ENCODE measurements around the gene FRY.
"Not testable (repeated sequence)": the region's sequence is repeated elsewhere in the genome, so short reads cannot be mapped to it uniquely, and the experiment has no call there.

GRCh38 chr13:31994367-31994766, 37.2 kb upstream of the FRY start:
- TF ChIP-seq, protein P1, sequence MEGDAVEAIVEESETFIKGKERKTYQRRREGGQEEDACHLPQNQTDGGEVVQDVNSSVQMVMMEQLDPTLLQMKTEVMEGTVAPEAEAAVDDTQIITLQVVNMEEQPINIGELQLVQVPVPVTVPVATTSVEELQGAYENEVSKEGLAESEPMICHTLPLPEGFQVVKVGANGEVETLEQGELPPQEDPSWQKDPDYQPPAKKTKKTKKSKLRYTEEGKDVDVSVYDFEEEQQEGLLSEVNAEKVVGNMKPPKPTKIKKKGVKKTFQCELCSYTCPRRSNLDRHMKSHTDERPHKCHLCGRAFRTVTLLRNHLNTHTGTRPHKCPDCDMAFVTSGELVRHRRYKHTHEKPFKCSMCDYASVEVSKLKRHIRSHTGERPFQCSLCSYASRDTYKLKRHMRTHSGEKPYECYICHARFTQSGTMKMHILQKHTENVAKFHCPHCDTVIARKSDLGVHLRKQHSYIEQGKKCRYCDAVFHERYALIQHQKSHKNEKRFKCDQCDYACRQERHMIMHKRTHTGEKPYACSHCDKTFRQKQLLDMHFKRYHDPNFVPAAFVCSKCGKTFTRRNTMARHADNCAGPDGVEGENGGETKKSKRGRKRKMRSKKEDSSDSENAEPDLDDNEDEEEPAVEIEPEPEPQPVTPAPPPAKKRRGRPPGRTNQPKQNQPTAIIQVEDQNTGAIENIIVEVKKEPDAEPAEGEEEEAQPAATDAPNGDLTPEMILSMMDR (IDR thresholded peaks at IDR 0.05; ENCODE audit: low read depth, low read length, missing input control), result not testable (repeated sequence)
- not testable (repeated sequence) for TF ChIP-seq RAD21 (IDR thresholded peaks at IDR 0.05); JUND (IDR thresholded peaks at IDR 0.05); FOXA1 (IDR thresholded peaks at IDR 0.05); TAF1 (conservative IDR thresholded peaks at IDR 0.05); GABPA (IDR thresholded peaks at IDR 0.05 in 1 of 2, conservative IDR thresholded peaks at IDR 0.05 in 1 of 2); RXRA (IDR thresholded peaks at IDR 0.05)
- TF ChIP-seq, protein P2, sequence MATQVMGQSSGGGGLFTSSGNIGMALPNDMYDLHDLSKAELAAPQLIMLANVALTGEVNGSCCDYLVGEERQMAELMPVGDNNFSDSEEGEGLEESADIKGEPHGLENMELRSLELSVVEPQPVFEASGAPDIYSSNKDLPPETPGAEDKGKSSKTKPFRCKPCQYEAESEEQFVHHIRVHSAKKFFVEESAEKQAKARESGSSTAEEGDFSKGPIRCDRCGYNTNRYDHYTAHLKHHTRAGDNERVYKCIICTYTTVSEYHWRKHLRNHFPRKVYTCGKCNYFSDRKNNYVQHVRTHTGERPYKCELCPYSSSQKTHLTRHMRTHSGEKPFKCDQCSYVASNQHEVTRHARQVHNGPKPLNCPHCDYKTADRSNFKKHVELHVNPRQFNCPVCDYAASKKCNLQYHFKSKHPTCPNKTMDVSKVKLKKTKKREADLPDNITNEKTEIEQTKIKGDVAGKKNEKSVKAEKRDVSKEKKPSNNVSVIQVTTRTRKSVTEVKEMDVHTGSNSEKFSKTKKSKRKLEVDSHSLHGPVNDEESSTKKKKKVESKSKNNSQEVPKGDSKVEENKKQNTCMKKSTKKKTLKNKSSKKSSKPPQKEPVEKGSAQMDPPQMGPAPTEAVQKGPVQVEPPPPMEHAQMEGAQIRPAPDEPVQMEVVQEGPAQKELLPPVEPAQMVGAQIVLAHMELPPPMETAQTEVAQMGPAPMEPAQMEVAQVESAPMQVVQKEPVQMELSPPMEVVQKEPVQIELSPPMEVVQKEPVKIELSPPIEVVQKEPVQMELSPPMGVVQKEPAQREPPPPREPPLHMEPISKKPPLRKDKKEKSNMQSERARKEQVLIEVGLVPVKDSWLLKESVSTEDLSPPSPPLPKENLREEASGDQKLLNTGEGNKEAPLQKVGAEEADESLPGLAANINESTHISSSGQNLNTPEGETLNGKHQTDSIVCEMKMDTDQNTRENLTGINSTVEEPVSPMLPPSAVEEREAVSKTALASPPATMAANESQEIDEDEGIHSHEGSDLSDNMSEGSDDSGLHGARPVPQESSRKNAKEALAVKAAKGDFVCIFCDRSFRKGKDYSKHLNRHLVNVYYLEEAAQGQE (IDR thresholded peaks at IDR 0.05), result not testable (repeated sequence)
